ENCODE results near the gene LTC4S.
A peak's percentile ranks its signal among the peaks of the same experiment; 100 is the strongest.

LTC4S gene

DNA sequence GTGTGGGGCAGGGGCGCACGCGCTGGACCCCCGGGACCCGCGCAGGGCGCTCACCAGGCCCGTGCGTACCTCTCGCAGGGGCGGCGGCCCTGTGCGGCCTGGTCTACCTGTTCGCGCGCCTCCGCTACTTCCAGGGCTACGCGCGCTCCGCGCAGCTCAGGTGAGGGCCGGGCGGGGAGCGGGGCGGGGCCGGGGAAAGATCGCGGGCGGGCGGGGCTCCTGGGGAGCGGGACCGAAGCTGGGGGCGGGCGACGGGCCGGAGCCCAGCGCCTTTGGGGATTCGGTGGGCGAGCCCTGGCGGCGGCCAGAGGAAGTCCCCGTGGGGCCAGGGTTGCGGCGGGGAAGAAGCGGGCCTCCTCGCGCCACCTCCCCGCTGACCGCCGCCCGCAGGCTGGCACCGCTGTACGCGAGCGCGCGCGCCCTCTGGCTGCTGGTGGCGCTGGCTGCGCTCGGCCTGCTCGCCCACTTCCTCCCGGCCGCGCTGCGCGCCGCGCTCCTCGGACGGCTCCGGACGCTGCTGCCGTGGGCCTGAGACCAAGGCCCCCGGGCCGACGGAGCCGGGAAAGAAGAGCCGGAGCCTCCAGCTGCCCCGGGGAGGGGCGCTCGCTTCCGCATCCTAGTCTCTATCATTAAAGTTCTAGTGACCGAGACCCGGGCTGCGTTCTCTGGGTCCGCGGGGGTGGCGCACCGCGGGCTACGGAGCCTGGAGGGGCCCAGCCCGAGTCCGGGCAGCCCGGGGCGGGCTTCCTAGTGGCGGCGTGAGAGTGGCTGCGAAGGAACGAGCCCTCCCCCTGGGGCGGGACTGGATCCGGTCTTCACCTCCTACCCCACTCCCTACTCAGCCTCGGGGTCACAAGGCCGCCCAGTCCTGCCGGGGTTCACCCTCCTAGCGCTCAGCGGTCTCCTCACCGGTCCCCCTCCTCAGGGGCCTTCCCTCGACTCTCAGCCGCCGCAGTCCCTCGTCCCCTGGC lies 2.4 kb downstream of the LTC4S start:
- DNase-seq (ENCODE audit: low spot score), result peak; percentile 91

GRCh38 chr5:179796877-179797608 lies 3.3 kb downstream of the LTC4S start:
- no peak for DNase-seq (ENCODE audit: low spot score)

- DNase-seq (ENCODE audit: low spot score), result no peak
Measured at GRCh38 chr5:179797741-179798140, 4.0 kb downstream of the LTC4S start.

DNA sequence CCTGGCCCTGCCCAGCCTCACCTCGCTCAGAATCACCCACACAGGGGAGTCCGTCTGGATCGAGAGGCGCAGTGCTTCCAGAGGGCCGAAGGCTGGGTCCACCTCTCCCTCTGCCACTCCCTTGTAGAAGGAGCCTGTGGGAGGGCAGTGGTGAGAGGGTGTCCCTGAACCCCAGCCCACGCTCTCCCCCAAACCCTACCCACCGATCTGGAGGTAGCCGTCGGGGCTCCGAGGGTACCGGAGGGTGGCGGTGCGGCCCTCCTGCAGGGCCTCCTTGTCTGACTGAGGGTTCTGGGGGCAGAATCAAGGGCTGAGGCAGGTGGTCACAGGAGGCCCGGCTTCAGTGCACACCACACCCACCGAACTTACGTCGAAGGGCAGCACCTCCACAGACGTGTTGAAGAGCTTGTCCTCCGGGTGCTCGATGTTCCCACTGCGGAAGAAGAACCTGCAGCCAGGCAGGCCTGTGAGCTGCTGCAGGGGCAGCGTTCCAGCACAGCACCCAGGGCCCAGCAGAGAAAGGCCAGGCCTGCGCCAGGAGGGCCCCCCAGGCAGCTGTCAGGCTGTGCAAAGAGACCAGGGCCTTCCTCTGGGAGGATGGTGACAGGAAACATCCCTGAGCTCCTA lies 4.5 kb downstream of the LTC4S start:
- no peak for DNase-seq (ENCODE audit: low spot score)

- no peak for DNase-seq (ENCODE audit: low spot score)
Measured at GRCh38 chr5:179798771-179799643, 5.2 kb downstream of the LTC4S start.

DNA sequence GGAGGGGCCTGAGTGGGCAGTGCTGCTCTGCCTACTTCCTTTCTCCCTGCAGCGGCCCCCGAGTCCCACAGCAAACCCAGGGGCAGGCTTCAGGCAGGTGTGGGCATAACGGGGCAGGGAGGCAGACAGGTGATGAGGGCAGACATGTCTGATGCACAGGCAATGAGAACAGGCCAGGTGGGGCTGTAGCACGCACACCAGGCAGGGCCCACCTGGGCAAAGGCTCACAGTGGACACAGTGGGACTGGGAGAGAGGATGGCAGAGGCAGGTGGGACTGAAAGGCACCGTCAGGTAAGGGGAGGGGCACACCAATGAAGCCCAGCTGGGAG lies 5.8 kb downstream of the LTC4S start:
- DNase-seq (ENCODE audit: low spot score), result no peak

- no peak for DNase-seq (ENCODE audit: low spot score)
Measured at GRCh38 chr5:179800071-179800695, 6.4 kb downstream of the LTC4S start.

DNA sequence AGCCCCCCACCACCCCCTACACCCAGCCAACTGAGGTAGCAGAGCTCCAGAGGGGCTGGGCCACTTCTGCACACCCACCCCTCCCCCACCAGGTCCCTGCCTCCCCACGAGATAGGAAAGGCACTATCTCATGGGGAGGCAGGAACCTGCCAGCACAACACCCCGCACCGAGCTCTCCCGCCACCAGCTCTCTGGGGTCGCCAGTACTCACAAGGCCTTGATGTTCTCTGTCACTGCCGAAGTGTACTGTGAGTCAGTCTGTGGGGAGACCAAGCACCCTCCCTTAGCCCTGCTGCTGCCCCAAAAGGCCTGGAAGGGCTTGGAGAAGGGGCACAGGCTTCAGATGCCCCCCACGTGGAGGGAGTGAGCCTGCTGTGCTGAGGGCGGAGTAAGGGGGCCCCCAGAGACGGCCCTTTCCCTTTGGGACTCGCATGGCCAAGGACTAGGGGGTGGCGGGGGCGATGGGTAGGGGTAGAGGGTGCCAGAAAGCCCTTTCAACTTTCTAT lies 7.0 kb downstream of the LTC4S start:
- no peak for DNase-seq (ENCODE audit: low spot score)

- DNase-seq (ENCODE audit: low spot score), result peak; percentile 67
Measured at GRCh38 chr5:179801304-179802206, 7.8 kb downstream of the LTC4S start.

DNA sequence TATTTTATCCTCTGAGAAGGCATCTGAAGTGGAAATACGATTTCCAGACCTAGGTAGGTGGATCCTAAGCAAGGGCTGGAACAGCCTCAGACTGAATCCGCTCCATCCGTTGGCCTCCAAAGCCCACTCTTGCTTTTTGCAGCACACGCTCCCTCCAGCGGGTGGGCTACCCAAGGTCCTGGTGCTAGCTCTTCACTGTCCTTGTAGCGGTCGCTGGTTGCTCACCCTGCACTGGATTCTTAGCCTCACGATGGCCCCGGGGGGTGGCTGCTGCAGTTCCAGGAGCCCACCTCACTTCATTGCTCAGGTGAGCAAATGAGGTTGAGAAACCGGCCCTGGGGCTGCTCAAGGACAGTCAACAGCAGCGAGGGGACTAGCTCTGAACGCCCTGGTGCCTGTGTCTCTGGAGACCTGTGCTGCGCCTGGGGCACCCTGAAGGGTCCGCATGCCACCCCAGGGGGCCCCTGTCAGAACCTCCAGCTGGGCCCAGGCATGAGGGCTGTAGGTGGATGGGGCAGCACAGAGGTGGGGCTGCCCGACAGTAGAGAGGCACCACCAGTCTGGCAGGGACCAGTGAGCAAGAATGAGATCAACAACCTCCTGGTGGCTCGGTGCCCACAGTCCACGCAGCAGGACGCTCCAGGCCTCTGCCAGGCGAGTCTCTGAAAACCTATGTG lies 8.6 kb downstream of the LTC4S start:
- no peak for DNase-seq (ENCODE audit: low spot score)

DNA sequence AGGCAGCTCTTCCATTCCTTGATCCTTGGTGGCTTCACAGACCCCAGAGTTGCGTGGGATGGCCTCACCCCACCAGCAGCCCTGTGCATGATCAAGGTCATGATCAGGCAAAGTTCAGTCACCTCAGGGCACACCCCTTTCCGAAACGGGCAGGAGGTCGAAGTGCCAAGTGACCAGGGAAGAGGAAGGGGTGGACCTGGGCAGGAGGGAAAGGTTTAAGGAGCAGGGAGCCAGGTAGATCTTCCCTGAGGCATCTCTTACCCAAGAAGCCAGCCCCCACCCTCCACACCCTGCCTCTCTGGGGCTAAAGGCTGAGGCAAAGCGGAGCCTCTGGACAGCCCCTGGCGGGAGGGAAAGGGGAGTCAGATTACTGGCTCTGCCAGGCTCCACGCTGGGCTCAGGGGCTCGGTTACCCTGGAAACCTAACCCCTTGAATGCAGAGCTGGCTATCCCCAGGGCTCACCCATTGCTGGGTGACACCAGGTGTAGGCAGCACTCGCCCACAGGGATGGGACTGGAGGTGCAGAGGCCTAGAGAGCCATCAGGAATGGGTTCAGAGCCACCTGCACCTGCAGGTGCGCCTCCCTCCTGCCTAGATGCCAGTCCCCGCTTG lies 9.3 kb downstream of the LTC4S start:
- no peak for DNase-seq (ENCODE audit: low spot score)

GRCh38 chr5:179803651-179804554 lies 10.1 kb downstream of the LTC4S start:
- no peak for DNase-seq (ENCODE audit: low spot score)

DNA sequence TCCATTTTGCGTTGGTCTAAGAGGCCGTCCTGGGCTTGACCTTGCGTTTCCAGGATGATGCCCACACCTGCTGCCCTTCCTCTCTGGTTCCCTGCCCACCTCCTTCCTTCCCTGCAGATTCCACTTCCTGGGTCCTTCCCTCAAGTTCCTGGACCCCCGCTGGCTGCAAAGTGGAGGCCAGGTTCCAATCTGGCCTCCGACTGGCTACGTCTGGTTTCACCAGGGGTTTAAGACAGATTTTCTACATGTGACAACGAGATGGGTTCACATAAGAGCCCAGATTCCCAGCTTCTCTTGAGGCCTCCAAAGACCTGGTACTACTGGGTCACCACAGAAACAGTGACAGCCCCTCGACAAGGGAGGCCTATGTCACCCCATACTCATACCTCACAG lies 10.8 kb downstream of the LTC4S start:
- DNase-seq (ENCODE audit: low spot score), result no peak

DNA sequence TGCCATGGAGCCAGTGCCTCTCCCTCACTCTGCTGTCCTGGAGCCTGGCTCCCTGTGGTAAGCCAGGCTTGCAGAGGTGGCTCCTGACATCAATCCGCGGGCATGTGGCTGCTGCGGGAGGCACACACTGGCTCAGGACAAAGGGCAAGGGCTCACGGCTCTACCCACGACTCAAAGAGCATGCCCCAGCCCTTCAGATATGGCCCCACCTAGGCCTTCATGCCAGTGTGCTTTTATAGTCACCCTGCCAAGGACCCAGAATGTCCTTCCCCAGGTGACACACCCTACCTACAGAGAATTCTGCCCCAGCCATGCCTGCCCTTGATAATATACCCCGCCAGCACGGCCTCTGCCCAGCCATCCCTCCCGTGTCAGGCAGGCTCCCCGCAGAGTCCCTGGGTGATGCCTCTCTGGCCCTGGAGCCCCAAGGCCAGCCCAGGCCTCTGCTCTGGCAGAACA lies 11.3 kb downstream of the LTC4S start:
- DNase-seq (ENCODE audit: low spot score), result no peak

GRCh38 chr5:179805529-179806249 lies 11.9 kb downstream of the LTC4S start:
- peak; percentile 85 for DNase-seq (ENCODE audit: low spot score)

- DNase-seq (ENCODE audit: low spot score), result peak; percentile 95
Measured at GRCh38 chr5:179806250-179807048, 12.7 kb downstream of the LTC4S start, which contains the start of gene MGAT4B. MGAT4B (minus strand) TSS chr5:179806866; CDS start chr5:179806583, 283 bp downstream.
